ENCODE results near the gene RCN1.
"Not testable (repeated sequence)": the region's sequence is repeated elsewhere in the genome, so short reads cannot be mapped to it uniquely, and the experiment has no call there.

RCN1 gene

GRCh38 chr11:32090545-32091370 lies at the start of gene RCN1:
Gene RCN1 (plus strand): TSS chr11:32091074. CDS start chr11:32091197, 123 bp downstream.
- peak; percentile 31 for DNase-seq (ENCODE audit: low read depth)

DNA sequence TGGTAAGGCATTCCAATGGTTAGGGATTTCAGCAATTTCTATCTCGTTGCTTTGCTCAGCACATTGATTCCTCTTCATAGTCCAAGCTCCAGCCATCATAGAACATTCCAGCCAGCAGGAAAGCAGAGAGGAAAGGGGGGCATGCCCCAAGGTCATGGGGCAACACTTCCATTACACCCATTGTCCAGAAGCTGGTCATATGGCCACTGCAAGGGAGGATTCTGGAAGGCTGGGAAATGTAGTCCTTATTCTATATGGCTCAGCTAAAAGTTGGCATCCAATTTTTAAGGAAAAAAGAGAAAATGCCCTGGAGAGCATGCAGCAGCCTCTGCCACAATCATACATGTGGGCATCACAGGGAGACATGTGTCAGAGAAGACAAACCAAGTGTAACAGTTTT lies 47.1 kb upstream of the RCN1 start:
- no peak for DNase-seq (ENCODE audit: low read depth)

- no peak for DNase-seq (ENCODE audit: low read depth)
These were observed 46.6 kb upstream of the RCN1 start for GRCh38 chr11:32044158-32044863.

DNA sequence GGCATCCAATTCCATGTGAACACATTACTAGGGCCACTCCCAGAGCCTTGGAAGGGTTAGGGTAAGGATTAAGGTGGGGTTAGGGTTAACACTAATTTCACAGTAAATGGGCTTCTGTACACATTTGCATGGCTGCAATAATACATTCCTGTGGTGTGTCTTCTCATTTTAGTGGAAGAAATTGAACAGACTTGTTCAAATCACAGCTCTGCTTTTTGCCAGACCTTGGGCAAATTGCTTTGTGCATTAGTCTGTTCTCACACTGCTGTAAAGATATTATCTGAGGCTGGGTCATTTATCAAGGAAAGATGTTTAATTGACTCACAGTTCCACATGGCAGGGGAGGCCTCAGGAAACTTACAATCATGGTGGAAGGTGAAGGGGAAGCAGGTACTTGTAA lies 45.4 kb upstream of the RCN1 start:
- no peak for DNase-seq (ENCODE audit: low read depth)

GRCh38 chr11:32050264-32050663 lies 40.6 kb upstream of the RCN1 start:
- DNase-seq (ENCODE audit: low read depth) = no peak

- DNase-seq (ENCODE audit: low read depth) = no peak
These were observed 38.7 kb upstream of the RCN1 start for GRCh38 chr11:32052215-32052614.

- no peak for DNase-seq (ENCODE audit: low read depth)
These were observed 37.6 kb upstream of the RCN1 start for GRCh38 chr11:32053151-32053888.

- no peak for DNase-seq (ENCODE audit: low read depth)
These were observed 35.0 kb upstream of the RCN1 start for GRCh38 chr11:32055861-32056260.

DNA sequence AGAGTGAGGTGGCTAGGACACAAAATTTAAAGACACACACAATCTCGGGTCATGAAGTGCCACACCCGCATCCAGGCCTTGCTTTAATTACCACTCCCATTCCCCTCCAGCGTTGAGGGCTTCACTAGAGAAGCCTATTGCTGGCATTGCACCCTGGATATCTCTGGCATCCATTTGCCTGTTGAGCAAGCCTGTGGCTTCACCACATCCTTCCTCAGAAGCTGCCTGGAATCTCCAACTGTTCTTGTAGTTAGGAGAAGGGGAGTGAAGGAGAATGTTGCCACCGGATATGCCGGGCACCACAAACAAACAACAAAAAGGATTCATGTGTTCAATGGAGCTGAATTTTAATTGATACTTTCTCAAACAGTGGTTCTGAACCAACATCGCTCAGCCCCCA lies 34.4 kb upstream of the RCN1 start:
- no peak for DNase-seq (ENCODE audit: low read depth)

DNA sequence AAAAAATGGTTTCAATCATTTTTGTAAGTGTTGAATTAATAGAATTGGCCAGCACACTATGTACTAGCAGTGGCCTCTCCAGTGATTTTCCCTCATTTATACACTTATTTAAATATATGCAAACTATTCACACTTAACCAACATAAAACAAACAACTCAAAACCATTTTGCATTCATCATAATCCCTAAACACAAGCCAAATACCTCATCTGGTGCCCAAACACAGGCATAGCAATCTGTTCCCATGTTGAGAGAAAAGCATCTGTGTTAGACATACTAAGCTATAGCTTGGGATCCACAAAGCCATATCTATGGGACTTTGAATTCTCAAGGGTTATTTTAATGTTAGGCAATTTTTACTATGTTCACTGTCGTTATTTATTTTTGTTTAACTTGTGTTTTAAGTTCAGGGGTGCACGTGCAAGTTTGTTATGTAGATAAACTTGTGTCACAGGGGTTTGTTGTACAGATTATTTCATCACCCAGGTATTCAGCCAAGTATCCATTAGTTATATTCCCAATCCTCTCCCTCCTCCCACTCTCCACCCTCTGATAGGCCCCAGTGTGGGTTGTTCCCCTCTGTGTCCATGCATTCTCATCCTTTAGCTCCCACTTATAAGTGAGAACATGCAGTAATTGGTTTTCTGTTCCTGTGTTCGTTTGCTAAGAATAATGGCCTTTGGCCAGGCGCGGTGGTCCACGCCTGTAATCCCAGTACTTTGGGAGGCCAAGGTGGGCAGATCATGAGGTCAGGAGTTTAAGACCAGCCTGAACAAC lies 31.0 kb upstream of the RCN1 start:
- no peak for DNase-seq (ENCODE audit: low read depth)

DNA sequence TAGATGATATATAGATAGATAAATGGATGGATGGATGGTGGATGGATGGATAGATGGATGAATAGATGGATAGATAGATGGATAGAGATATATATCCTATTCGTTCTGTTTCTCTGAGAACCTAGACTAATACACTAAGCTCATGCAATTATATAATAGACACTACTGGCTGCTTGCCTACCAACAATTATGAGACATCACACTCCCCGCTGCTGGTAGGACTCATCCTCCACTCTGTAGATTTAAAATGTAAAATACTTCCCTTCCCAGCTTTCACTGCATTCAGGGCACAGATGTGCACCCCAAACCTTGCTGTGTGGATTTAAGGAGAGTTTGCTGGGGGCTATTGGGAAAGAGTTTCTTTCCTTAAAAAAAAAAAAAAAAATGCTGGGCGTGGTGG lies 28.3 kb upstream of the RCN1 start:
- no peak for DNase-seq (ENCODE audit: low read depth)

DNA sequence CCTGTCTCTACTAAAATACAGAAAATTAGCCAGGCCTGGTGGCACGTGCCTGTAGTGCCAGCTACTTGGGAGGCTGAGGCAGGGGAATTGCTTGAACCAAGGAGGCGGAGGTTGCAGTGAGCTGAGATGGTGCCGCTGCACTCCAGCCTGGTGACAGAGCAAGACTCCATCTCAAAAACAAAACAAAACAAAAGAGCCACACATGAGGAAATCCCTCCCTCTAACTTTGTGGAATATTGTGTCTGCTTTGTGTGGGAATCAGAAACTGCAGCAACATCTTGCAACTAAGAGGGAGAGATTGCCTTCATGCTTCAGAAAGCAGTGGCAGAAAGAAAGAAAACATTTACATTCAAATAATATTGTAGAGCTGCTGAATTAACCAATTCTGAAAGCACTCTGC lies 27.8 kb upstream of the RCN1 start:
- DNase-seq (ENCODE audit: low read depth) = not testable (repeated sequence)

DNA sequence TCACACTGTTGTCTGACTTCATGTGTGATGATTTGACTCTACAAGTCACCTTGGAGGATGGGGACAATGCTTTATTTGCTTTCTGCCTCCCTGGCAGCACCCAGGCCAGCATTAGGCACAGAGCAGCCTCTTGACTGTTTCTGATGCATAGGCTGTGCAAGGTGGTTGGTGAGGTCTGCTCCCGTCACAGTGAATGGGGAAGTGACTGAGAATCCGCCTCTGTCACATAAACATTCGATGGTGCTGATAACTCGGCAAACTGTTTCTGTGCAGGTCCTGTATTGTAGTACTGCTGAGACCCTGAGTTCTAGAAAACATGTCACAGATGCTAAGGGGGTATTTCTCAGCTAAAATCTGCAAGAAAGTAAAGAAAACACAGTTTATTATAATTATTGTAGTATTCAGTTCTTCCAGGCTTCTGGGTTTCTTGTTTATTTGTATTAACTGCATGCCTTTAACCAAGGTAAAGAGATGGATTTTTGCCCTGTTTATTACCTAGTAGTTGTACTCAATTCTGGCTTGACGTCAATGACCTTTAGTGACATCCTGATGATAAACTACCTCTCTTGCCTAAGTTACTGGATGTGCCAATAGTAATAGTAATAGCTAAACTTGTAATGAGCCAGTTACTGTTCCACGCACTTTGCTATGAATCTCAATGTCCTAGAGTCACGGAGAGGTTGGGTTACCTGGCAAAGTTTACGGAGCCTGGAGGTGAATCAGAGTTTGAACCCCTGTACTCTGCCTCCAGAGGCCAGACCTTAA lies 24.8 kb upstream of the RCN1 start:
- no peak for DNase-seq (ENCODE audit: low read depth)

GRCh38 chr11:32068134-32068870 lies 22.6 kb upstream of the RCN1 start:
- no peak for DNase-seq (ENCODE audit: low read depth)

- DNase-seq (ENCODE audit: low read depth) = no peak
These were observed 21.4 kb upstream of the RCN1 start for GRCh38 chr11:32069361-32070058.

- DNase-seq (ENCODE audit: low read depth) = no peak
These were observed 20.2 kb upstream of the RCN1 start for GRCh38 chr11:32070692-32071091.

DNA sequence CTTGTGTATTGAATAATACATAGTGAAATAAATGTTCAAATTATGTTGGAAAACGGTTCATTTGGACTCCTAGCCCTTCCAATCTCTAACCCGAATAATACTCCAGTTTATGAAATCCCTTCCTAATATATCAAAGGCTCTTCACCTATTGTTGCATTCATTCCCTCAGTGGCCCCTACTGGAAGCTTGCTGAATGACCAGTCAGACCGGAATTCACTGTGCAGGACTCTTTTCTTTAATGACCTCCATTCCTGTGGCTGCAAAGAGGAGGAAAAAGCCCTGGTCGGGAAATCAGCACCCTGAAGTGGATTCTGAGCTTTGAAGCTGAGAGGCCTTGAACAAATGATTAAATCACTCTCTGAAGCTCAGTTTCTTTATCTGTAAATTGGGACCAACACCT lies 19.1 kb upstream of the RCN1 start:
- no peak for DNase-seq (ENCODE audit: low read depth)

GRCh38 chr11:32072872-32073643 lies 17.8 kb upstream of the RCN1 start:
- DNase-seq (ENCODE audit: low read depth) = no peak

DNA sequence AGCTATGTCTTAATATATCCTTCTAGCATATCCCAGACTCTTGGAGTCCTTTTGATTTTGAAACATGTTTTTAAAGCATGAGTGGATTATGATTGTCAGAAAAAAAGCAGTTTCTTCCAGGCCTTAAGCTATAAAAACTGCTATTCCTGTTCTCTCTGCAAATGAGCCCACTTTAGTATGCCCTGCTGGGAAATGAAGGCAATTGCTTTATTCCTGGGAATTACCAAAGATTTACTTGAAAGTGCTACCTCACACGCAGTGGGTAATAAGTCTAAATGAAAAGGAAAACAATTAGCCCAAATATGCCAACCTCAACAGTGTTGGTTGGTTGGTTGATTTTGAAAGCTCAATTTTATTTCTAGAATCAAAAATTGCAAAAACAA lies 17.2 kb upstream of the RCN1 start:
- no peak for DNase-seq (ENCODE audit: low read depth)

Measured in HS-27A (cell line).